Measurements from ENCODE around the gene GOLGA8H.
"Not testable (repeated sequence)": the region's sequence is repeated elsewhere in the genome, so short reads cannot be mapped to it uniquely, and the experiment has no call there.

- TF ChIP-seq CTCF (IDR thresholded peaks at IDR 0.05; ENCODE audit: insufficient read depth, low read depth, low read length); EZH2 (IDR thresholded peaks at IDR 0.05; ENCODE audit: insufficient read depth, low read length): not testable (repeated sequence)
These were observed 8.4 kb downstream of the GOLGA8H start for GRCh38 chr15:30612271-30612670.
